ENCODE results near the gene ACER1.
"Not testable (repeated sequence)": the region's sequence is repeated elsewhere in the genome, so short reads cannot be mapped to it uniquely, and the experiment has no call there.

ACER1 gene

GRCh38 chr19:6287269-6287885 lies 46.0 kb downstream of the ACER1 start:
- peak; percentile 39 for DNase-seq (ENCODE audit: low read depth)

GRCh38 chr19:6286676-6287075 lies 46.7 kb downstream of the ACER1 start:
- DNase-seq (ENCODE audit: low read depth): no peak

- not testable (repeated sequence) for DNase-seq (ENCODE audit: low read depth)
Observed at GRCh38 chr19:6282393-6282792, 51.0 kb downstream of the ACER1 start.

- peak; percentile 95 for DNase-seq (ENCODE audit: low read depth)
Observed at GRCh38 chr19:6279931-6280591, 53.4 kb downstream of the ACER1 start, which contains the start of gene MLLT1. MLLT1 (minus strand) TSS chr19:6279975; CDS start chr19:6279784, 191 bp downstream.

- DNase-seq (ENCODE audit: low read depth): no peak
Observed at GRCh38 chr19:6279620-6279930, 53.8 kb downstream of the ACER1 start.

GRCh38 chr19:6278740-6279619 lies 54.4 kb downstream of the ACER1 start:
- DNase-seq (ENCODE audit: low read depth): no peak

- DNase-seq (ENCODE audit: low read depth): no peak
Observed at GRCh38 chr19:6278051-6278450, 55.4 kb downstream of the ACER1 start.

GRCh38 chr19:6276447-6276846 lies 57.0 kb downstream of the ACER1 start:
- DNase-seq (ENCODE audit: low read depth): peak; percentile 77

- DNase-seq (ENCODE audit: low read depth): no peak
Observed at GRCh38 chr19:6275170-6275744, 58.2 kb downstream of the ACER1 start.

GRCh38 chr19:6274756-6275155 lies 58.7 kb downstream of the ACER1 start:
- DNase-seq (ENCODE audit: low read depth): no peak

GRCh38 chr19:6273701-6274601 lies 59.5 kb downstream of the ACER1 start:
- DNase-seq (ENCODE audit: low read depth): peak; percentile 92

GRCh38 chr19:6272913-6273600 lies 60.4 kb downstream of the ACER1 start:
- no peak for DNase-seq (ENCODE audit: low read depth)

- peak; percentile 46 for DNase-seq (ENCODE audit: low read depth)
Observed at GRCh38 chr19:6272411-6272791, 61.0 kb downstream of the ACER1 start.

GRCh38 chr19:6271721-6272410 lies 61.5 kb downstream of the ACER1 start:
- DNase-seq (ENCODE audit: low read depth): peak; percentile 63

GRCh38 chr19:6271251-6271650 lies 62.2 kb downstream of the ACER1 start:
- peak; percentile 48 for DNase-seq (ENCODE audit: low read depth)

- DNase-seq (ENCODE audit: low read depth): no peak
Observed at GRCh38 chr19:6270822-6271221, 62.6 kb downstream of the ACER1 start.

GRCh38 chr19:6270076-6270745 lies 63.2 kb downstream of the ACER1 start:
- DNase-seq (ENCODE audit: low read depth): no peak

- DNase-seq (ENCODE audit: low read depth): no peak
Observed at GRCh38 chr19:6269101-6269886, 64.1 kb downstream of the ACER1 start.

GRCh38 chr19:6268382-6268771 lies 65.0 kb downstream of the ACER1 start:
- no peak for DNase-seq (ENCODE audit: low read depth)
